ENCODE results near the gene JOSD1. TPM values are rescaled to one million over a fixed set of nuclear protein-coding genes. Genes with fewer than 3 reads are reported as not detected.

The JOSD1 gene
- total and polyA plus RNA-seq, 10 of the 15 experiments (the other 5 are each of a cell fraction or from before 2014, with no cell fraction given): 6.2 to 54.6 (median 40.5) TPM

DNA sequence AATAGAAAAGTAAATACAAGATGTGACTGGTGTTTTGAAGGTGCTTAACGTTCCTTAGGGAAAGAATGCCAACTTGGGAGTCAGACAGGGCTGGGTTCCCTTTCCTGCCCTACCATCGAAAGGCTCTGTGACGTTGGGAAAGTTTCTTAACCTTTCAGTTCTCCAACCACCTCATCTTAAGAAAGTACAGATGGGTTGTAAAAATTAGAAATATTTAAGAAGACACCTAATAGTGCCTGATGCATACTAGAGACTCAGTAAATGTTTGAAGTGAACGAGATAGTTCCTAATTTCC lies 6.1 kb upstream of the JOSD1 start (continued):
- TF ChIP-seq, protein P1, sequence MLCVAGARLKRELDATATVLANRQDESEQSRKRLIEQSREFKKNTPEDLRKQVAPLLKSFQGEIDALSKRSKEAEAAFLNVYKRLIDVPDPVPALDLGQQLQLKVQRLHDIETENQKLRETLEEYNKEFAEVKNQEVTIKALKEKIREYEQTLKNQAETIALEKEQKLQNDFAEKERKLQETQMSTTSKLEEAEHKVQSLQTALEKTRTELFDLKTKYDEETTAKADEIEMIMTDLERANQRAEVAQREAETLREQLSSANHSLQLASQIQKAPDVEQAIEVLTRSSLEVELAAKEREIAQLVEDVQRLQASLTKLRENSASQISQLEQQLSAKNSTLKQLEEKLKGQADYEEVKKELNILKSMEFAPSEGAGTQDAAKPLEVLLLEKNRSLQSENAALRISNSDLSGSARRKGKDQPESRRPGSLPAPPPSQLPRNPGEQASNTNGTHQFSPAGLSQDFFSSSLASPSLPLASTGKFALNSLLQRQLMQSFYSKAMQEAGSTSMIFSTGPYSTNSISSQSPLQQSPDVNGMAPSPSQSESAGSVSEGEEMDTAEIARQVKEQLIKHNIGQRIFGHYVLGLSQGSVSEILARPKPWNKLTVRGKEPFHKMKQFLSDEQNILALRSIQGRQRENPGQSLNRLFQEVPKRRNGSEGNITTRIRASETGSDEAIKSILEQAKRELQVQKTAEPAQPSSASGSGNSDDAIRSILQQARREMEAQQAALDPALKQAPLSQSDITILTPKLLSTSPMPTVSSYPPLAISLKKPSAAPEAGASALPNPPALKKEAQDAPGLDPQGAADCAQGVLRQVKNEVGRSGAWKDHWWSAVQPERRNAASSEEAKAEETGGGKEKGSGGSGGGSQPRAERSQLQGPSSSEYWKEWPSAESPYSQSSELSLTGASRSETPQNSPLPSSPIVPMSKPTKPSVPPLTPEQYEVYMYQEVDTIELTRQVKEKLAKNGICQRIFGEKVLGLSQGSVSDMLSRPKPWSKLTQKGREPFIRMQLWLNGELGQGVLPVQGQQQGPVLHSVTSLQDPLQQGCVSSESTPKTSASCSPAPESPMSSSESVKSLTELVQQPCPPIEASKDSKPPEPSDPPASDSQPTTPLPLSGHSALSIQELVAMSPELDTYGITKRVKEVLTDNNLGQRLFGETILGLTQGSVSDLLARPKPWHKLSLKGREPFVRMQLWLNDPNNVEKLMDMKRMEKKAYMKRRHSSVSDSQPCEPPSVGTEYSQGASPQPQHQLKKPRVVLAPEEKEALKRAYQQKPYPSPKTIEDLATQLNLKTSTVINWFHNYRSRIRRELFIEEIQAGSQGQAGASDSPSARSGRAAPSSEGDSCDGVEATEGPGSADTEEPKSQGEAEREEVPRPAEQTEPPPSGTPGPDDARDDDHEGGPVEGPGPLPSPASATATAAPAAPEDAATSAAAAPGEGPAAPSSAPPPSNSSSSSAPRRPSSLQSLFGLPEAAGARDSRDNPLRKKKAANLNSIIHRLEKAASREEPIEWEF (IDR thresholded peaks at IDR 0.05; ENCODE audit: insufficient replicate concordance, low read depth, low read length): no peak
- no peak for TF ChIP-seq RAD51 (IDR thresholded peaks at IDR 0.05)
- TF ChIP-seq ZNF207 (IDR thresholded peaks at IDR 0.05; ENCODE audit: borderline replicate concordance): no peak
- TF ChIP-seq, protein P2, sequence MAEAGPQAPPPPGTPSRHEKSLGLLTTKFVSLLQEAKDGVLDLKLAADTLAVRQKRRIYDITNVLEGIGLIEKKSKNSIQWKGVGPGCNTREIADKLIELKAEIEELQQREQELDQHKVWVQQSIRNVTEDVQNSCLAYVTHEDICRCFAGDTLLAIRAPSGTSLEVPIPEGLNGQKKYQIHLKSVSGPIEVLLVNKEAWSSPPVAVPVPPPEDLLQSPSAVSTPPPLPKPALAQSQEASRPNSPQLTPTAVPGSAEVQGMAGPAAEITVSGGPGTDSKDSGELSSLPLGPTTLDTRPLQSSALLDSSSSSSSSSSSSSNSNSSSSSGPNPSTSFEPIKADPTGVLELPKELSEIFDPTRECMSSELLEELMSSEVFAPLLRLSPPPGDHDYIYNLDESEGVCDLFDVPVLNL (IDR thresholded peaks at IDR 0.05; ENCODE audit: low read depth, low read length): no peak
- no peak for TF ChIP-seq RBBP5 (conservative IDR thresholded peaks at IDR 0.05)
- no peak for TF ChIP-seq EED (IDR thresholded peaks at IDR 0.05; ENCODE audit: low read depth)
- no peak for TF ChIP-seq SREBF1 (IDR thresholded peaks at IDR 0.05; ENCODE audit: low read length)
